ENCODE results near the gene GREB1. TPM values are rescaled to one million over a fixed set of nuclear protein-coding genes. Genes with fewer than 3 reads are reported as not detected.
A peak's percentile ranks its signal among the peaks of the same experiment; 100 is the strongest.

GREB1 gene
- total and polyA plus RNA-seq, 2 of the 13 experiments (the other 11 are each of a cell fraction or from before 2014, with no cell fraction given): 31.3 to 61.2 TPM

DNA sequence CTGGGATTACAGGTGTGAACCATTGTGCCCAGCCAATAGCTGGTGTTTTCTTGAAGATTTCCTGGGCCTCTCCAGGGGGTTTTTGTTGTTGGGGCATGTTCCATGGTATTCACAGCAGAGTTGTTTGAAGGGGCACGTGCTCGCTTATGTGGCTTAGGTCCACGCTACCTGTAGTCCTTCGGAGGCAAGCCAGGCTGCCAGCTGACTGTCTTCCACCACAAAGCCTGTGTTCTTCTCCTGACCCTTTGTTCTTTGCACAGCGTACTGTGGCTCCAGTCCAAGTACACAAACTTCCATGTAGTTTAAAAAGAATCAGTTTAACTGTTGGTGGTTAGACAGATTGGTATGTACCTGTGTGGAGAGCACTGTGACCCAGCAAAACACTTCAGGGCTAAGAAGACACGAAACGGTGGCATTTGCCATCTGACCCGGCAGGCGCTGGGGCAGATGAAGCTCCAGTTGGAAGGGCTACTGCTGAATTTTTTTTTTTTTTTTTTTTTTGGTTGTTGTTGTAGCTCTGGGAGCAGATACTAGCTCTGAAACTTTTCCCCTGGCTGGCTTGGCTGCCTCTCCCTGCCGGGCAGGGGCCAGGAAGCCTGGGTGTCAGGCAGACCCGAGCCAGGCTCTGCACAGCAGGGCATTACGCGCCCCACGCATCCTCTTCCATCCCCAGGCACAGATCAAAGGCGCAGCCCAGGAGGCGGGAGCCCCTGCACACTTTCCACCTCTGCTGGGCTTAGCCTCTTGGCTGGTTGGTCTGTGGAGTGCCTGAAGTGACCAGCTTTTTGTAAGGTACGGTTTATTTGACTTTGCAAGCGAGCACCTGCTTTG, 5.7 kb downstream of the GREB1 start (continued):
- TF ChIP-seq HIVEP1 (CRISPR knock-in tag; IDR thresholded peaks at IDR 0.05) (peak; percentile 22; the same call in 1 of the 2 replicates), ZFP37 (CRISPR knock-in tag; IDR thresholded peaks at IDR 0.05; ENCODE audit: borderline replicate concordance) (no peak), HDAC1 (CRISPR knock-in tag; IDR thresholded peaks at IDR 0.05) (peak; percentile 95), ZNF878 (CRISPR knock-in tag; IDR thresholded peaks at IDR 0.05) (no peak; the same call in 1 of the 2 replicates), ZNF430 (CRISPR knock-in tag; IDR thresholded peaks at IDR 0.05) (no peak; the same call in none of the 2 replicates), CENPX (CRISPR knock-in tag; IDR thresholded peaks at IDR 0.05) (no peak), DDIT3 (CRISPR knock-in tag; IDR thresholded peaks at IDR 0.05) (no peak), JDP2 (CRISPR knock-in tag; IDR thresholded peaks at IDR 0.05; ENCODE audit: borderline replicate concordance) (peak; percentile 39; the same call in 1 of the 2 replicates), PTBP1 (IDR thresholded peaks at IDR 0.05; ENCODE audit: low read depth, low read length, poor library complexity, severe bottlenecking) (peak; percentile 5), HDAC2 (CRISPR knock-in tag; IDR thresholded peaks at IDR 0.05) (peak; percentile 86), CREM (IDR thresholded peaks at IDR 0.05) (peak; percentile 72; the same call in 1 of the 2 replicates), CREM (CRISPR knock-in tag; IDR thresholded peaks at IDR 0.05) (no peak), ATM (IDR thresholded peaks at IDR 0.05; ENCODE audit: borderline replicate concordance) (no peak), PHF20 (CRISPR knock-in tag; IDR thresholded peaks at IDR 0.05) (no peak; the same call in 1 of the 2 replicates), ZMYM2 (CRISPR knock-in tag; IDR thresholded peaks at IDR 0.05) (no peak), SIN3A (IDR thresholded peaks at IDR 0.05; ENCODE audit: borderline replicate concordance, low read depth, low read length) (peak; percentile 96), PHB2 (IDR thresholded peaks at IDR 0.05; ENCODE audit: partially characterized antibody) (no peak), ZNF205 (CRISPR knock-in tag; IDR thresholded peaks at IDR 0.05) (peak; percentile 66), ZNF713 (CRISPR knock-in tag; IDR thresholded peaks at IDR 0.05) (0 out of 2 replicates have a peak, but pooled peaks have one; percentile 77), FLYWCH1 (CRISPR knock-in tag; IDR thresholded peaks at IDR 0.05) (no peak), ZNF17 (CRISPR knock-in tag; IDR thresholded peaks at IDR 0.05) (no peak), ZNF382 (CRISPR knock-in tag; IDR thresholded peaks at IDR 0.05; ENCODE audit: borderline replicate concordance) (no peak), ZNF10 (CRISPR knock-in tag; IDR thresholded peaks at IDR 0.05; ENCODE audit: borderline replicate concordance, low read depth) (no peak), ZNF383 (CRISPR knock-in tag; IDR thresholded peaks at IDR 0.05; ENCODE audit: borderline replicate concordance) (no peak), HDAC6 (IDR thresholded peaks at IDR 0.05; ENCODE audit: low read depth, low read length) (peak; percentile 52; the same call in 1 of the 2 replicates), HNRNPK (IDR thresholded peaks at IDR 0.05; ENCODE audit: low read depth, low read length, poor library complexity, severe bottlenecking) (no peak), NR3C1 (CRISPR knock-in tag; IDR thresholded peaks at IDR 0.05) (no peak), PLRG1 (conservative IDR thresholded peaks at IDR 0.05) (no peak), GLI4 (CRISPR knock-in tag; IDR thresholded peaks at IDR 0.05; ENCODE audit: borderline replicate concordance) (peak; percentile 76; the same call in 1 of the 2 replicates), ISL2 (CRISPR knock-in tag; IDR thresholded peaks at IDR 0.05) (peak; percentile 64; the same call in 1 of the 2 replicates), ZFAT (CRISPR knock-in tag; conservative IDR thresholded peaks at IDR 0.05) (no peak), SNAPC2 (CRISPR knock-in tag; IDR thresholded peaks at IDR 0.05) (0 out of 2 replicates have a peak, but pooled peaks have one; percentile 38), TCF7 (IDR thresholded peaks at IDR 0.05; ENCODE audit: low read depth) (peak; percentile 84)

Measured in HepG2 (cell line).